Activated CD8-positive, alpha-beta memory T cell treated with anti-CD3 and anti-CD28 coated beads, Interleukin-2, amount 50 U/mL, for 48 hours (primary cell): ENCODE results near the gene CHGA.

Experiments
- DNase-seq: peaks from one replicate; pipeline ENCODE4 v3.0.0-alpha.2; 2020

Gene CHGA

GRCh38 chr14:92931681-92932447 lies 8.9 kb downstream of the CHGA start:
- DNase-seq = no peak

DNA sequence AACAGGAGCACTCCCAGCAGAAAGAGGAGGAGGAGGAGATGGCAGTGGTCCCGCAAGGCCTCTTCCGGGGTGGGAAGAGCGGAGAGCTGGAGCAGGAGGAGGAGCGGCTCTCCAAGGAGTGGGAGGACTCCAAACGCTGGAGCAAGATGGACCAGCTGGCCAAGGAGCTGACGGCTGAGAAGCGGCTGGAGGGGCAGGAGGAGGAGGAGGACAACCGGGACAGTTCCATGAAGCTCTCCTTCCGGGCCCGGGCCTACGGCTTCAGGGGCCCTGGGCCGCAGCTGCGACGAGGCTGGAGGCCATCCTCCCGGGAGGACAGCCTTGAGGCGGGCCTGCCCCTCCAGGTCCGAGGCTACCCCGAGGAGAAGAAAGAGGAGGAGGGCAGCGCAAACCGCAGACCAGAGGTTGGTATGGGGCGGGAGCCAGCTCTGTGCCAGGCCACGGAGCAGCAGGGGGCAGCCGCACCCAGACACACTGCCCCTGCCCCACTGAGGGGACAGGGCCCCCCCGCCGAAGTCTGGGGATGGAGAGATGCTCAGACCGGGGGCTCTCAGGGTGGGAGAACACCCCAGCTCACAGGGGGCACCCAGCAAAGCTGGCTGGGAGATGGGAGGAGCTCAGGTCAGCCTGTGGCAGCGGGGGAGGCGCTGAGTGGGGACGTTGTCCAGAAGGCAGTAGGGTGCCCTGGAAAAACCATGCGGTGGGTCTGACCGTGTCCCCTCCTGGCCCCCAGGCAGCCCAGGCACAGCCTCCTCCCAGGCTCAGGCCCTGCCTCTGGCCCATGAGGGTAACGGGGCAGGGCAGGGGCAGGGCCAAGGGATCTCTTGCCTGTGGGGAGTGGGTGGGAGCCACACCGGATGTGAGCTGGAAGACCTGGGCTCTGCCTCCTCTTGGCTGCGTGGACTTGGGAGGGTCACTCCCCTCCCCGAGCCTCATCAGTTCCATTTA lies 9.8 kb downstream of the CHGA start:
- no peak for DNase-seq

GRCh38 chr14:92933481-92933880 lies 10.5 kb downstream of the CHGA start:
- DNase-seq = no peak

GRCh38 chr14:92934196-92935085 lies 11.5 kb downstream of the CHGA start:
- no peak for DNase-seq

DNA sequence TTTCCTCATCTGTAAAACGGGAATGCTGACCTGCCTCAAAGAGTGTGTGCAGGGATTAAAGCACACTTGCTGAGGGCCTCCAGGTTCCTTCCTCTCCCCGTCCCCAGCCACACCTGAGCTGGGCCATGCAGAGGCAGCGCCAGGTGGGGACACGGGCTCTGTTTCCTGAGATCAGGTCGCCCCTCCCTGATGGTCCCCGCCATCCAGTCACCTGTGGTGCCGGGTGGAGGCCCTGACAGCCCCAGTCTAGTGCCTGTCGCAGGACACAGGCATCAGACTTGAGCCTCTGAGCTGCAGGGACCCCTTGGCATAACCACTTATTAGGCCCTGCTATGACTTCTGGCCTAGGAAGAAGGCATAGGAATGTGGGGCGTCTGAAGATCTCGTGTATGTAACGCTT lies 12.5 kb downstream of the CHGA start:
- no peak for DNase-seq

DNA sequence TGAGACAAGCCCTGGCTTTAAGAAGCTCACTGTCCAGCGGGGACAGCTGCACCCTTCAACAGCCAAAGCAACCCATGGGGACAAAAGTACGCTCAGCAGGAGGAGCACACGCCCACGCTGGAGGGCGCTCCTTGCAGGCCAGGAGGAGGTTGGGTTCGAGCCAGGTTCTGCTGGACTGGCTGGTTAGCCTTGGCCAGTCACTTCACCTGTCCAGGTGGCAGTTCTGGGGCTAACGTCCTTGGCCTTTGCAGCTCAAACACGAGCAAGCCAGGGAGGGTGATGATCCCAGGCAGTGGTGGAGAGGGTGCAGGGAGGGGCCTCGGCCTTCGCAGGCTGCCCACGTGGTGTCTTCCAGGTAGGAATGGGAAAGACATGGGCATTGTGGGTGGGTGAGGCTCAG lies 13.1 kb downstream of the CHGA start:
- DNase-seq = no peak

DNA sequence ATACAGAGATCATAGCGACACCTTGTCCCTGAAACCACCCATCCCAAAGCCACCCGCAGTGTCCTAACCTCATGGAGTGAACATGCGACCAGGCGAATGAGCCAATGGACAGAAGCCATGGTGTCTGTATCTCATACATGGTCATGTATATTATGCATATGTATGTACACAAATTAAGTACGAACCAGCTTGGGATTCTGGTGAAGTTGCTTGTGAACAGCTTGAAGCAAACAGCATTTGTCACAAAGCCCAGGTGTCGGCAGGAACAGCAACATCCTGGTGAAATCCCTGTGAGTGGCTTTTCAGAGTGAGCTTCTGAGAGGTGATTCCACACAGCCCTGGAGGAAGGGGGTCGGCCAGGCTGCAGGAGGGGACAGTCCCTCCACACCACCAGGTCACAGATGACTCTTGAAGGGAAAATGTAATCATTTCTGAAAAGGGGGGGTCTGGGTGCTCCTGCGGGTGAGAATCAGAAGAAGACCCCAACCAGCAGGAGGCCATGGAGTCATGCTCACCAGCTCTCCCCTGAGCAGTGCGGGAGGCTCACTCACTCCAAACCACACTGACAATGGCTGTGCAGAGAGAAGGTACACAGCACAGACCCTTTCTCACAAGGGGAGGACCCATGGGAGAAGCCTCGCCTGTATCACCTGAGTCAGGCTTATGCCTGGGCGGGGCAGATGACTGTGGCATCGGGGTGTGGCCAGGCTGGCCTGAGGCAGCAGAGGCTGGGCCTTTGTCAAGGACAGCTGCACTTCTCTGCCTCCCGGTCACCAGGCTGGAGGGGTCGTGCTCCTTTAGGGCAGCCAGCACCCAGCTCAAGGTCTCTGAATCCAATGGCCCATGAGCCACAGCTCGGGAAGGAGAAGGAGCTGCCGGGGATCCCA lies 14.3 kb downstream of the CHGA start:
- no peak for DNase-seq

GRCh38 chr14:92938235-92938875 lies 15.4 kb downstream of the CHGA start:
- no peak for DNase-seq

DNA sequence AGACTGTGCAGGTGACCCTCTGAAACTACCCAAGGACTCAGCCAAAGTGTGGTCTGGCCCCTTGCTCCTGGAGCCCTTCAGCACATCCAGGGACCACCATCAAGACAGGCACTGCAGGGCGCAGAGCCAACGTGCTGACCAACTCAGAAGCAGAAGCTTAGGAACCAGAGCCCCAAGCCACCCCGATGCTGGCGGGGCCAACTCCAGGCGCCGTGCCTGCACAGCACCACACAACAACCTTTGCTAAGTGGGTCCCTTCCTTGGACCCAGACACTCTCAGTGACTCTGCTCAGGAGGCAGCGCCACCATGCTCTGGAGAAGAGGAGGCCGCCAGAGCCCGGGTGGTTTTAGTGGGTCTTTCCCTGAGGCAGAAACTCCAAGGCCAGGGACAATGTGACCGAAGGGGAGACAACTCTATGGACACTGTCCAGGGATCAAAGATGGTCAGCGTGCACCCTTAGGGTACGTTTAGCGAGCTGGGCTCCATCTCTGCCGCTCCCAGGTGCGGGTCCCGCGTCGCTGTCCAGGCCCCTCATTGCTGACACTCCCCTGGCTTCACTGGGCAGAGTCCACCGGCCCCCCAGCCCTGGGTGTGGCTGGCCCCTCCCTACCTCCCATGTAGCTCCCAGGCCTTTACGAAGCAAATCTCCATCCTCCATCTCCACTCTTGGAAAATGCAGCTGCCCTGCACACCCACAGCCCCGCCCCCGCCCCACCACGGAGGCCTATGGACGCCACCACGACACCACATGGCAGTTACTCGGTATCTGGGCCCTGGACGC lies 16.1 kb downstream of the CHGA start:
- DNase-seq = no peak

DNA sequence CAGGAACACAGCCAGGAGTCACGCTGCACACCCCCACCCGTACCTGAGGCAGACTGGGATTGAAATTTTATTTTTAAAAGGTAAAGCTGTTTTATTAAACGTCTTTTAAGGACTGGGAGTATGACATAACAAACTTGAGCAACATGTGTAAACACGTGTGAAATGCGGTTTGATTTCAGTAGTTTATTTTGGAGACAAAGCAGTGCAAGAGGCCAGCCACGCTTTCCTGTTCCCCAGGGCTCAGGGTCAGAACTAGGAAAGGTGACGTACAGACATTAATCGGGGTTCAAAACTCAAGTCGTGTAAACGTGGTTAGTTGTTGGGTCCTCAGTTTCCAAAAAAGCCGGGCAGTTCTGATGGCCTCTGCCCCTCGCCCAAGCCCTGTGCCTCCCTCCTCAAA lies 16.7 kb downstream of the CHGA start:
- DNase-seq = no peak

DNA sequence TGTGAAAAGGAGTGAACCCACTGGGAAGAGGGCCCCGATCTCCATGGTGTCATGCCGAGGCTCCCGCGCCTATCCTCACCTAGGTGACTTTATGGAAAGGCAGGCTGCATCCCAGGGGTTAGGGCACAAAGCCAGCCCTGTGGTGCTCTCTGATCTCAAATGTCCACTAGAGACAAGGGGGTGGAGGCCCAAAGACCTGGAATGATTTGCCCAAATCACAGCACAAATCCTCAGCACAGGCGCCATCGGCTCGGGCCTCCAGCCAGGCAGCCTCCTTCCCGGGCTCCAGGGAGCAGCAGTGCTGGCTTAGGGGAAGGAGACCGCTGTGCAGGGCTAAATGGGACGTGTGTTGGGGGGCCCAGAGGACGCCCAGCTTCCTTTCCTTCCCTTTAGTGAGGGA lies 17.6 kb downstream of the CHGA start:
- DNase-seq = no peak

DNA sequence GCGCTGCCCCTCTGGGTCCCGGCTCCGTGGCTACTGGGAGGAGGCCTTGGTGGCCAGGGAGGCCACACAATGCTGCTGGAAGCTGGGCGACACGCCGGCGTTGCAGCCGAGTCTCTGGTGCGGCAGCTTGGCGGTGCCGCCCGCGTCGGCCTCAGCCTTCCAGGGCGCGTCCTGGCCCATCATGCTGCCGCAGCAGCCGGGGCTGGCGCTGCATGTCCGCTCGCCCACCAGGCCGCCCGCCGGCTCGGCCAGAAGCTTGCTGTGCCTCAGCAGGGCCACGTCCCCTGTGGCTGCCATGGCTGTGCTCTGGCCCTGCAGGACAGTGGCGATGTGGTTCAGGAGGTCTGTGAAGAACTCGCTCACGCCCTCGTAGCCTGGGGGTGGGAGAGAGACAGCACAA lies 18.6 kb downstream of the CHGA start:
- DNase-seq = no peak

GRCh38 chr14:92942136-92942535 lies 19.2 kb downstream of the CHGA start:
- DNase-seq = no peak

- no peak for DNase-seq
These were observed 19.6 kb downstream of the CHGA start for GRCh38 chr14:92942576-92942975.

- DNase-seq = no peak
These were observed 20.2 kb downstream of the CHGA start for GRCh38 chr14:92942976-92943710.

GRCh38 chr14:92943855-92944570 lies 21.1 kb downstream of the CHGA start:
- DNase-seq = no peak

DNA sequence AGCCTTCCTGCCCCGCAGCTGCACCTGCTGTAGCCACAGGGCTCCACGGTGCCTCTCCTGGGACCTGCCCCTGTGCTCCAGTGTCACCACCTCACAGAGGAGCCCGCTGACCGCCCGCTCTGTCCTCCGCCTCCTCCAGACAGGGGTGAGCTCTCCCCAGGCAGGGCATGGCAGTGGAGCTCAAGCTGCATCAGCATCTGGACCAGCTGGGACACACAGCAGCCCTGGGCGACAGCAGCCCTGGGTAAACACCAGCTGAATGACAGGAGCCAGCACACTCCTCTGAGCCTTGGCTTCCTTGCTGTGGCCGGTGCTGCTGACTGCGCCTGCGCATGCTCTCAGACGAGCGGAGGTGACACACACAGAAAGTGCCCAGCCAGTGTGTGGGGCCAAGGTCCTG lies 22.0 kb downstream of the CHGA start:
- no peak for DNase-seq

GRCh38 chr14:92945544-92945943 lies 22.6 kb downstream of the CHGA start:
- DNase-seq = no peak
